PC-3 (cell line): Measurements from ENCODE around the gene MAGIX. TPM values are rescaled to one million over a fixed set of nuclear protein-coding genes. Genes with fewer than 3 reads are reported as not detected.

Experiments
- ATAC-seq: fragments of 200-7000 bp; cut with Tn5 transposase; 2 replicates; pipeline ENCODE4 v1.9.1; 2020; ENCODE audit warnings: mild to moderate bottlenecking, moderate library complexity
- BruUV-seq: library from RNA; stranded (reverse); fragments of 400-500 nt; replicated peaks from 2 replicates; lab custom pipeline; 2021; lab: Mats Ljungman, UMichigan
- CTCF ChIA-PET: fragments of 300-600 bp; sonication (Branson Sonifier 250); formaldehyde crosslinking; loops from one replicate; lab custom pipeline; 2022; ENCODE audit warnings: antibody characterized with exemption; lab: Charles Lee
- POLR2A ChIA-PET: fragments of 300-600 bp; sonication (Branson Sonifier 250); formaldehyde crosslinking; loops from one replicate; lab custom pipeline; 2022; ENCODE audit warnings: antibody characterized with exemption; ENCODE audit not compliant: unreplicated experiment; lab: Charles Lee
- DNase-seq: peaks from one replicate; pipeline ENCODE4 v3.0.0-alpha.2; 2015
- H2AFZ ChIP-seq: fragments of 300-600 bp; sonication (generic); 2 replicates; pipeline ENCODE4 v1.6.0; 2016; ENCODE audit warnings: antibody characterized with exemption, low read length
- H3F3A ChIP-seq: fragments of 300-600 bp; sonication (generic); one replicate; pipeline ENCODE4 v1.6.0; 2017; ENCODE audit warnings: antibody characterized with exemption, low read length, control low read depth, mild to moderate bottlenecking; ENCODE audit not compliant: unreplicated experiment
- H3K27ac ChIP-seq: fragments of 300-600 bp; sonication (generic); 2 replicates; pipeline ENCODE4 v1.5.1; 2016; ENCODE audit warnings: mild to moderate bottlenecking, low read length
- H3K27me3 ChIP-seq: fragments of 300-600 bp; sonication (generic); 2 replicates; pipeline ENCODE4 v1.6.1; 2016; ENCODE audit warnings: low read length, mixed read lengths
- H3K36me3 ChIP-seq: fragments of 300-600 bp; sonication (generic); 2 replicates; pipeline ENCODE4 v1.6.1; 2016; ENCODE audit warnings: low read depth, mixed run types, low read length, mixed read lengths
- H3K4me1 ChIP-seq: fragments of 300-600 bp; sonication (generic); 2 replicates; pipeline ENCODE4 v1.5.1; 2016; ENCODE audit warnings: low read length; ENCODE audit not compliant: insufficient read depth
- H3K4me2 ChIP-seq: fragments of 300-600 bp; sonication (generic); 2 replicates; pipeline ENCODE4 v1.6.0; 2016; ENCODE audit warnings: low read length
- H3K4me3 ChIP-seq: fragments of 300-600 bp; sonication (generic); 2 replicates; pipeline ENCODE4 v1.5.1; 2016; ENCODE audit warnings: mild to moderate bottlenecking, low read length, mixed read lengths
- H3K79me2 ChIP-seq: fragments of 300-600 bp; sonication (generic); 2 replicates; pipeline ENCODE4 v1.6.1; 2017; ENCODE audit warnings: low read length, mixed read lengths
- H3K9ac ChIP-seq: fragments of 300-600 bp; sonication (generic); 2 replicates; pipeline ENCODE4 v1.6.0; 2016; ENCODE audit warnings: mild to moderate bottlenecking, low read length
- H3K9me2 ChIP-seq: fragments of 300-600 bp; sonication (generic); replicated peaks from 2 replicates; pipeline ENCODE4 v1.6.1; 2016; ENCODE audit warnings: mixed run types, low read length, mixed read lengths
- H3K9me3 ChIP-seq: fragments of 300-600 bp; sonication (generic); 2 replicates; pipeline ENCODE4 v1.6.1; 2016; ENCODE audit warnings: low read length, mixed read lengths
- H4K20me1 ChIP-seq: fragments of 300-600 bp; sonication (generic); 2 replicates; pipeline ENCODE4 v1.6.1; 2016; ENCODE audit warnings: low read length, mixed read lengths
- CTCF ChIP-seq: fragments of 300-600 bp; sonication (generic); conservative IDR thresholded peaks from 2 replicates; pipeline ENCODE4 v1.5.1; 2017; ENCODE audit warnings: antibody characterized with exemption, low read depth, mild to moderate bottlenecking, low read length
- EZH2 ChIP-seq: fragments of 300-600 bp; sonication (generic); IDR thresholded peaks from one replicate; pipeline ENCODE4 v1.6.1; 2017; ENCODE audit warnings: antibody characterized with exemption, mild to moderate bottlenecking, low read length; ENCODE audit not compliant: unreplicated experiment
- EZH2phosphoT487 ChIP-seq: fragments of 300-600 bp; sonication (generic); IDR thresholded peaks from 2 replicates; pipeline ENCODE4 v1.6.1; 2018; ENCODE audit warnings: mild to moderate bottlenecking, antibody characterized with exemption, low read length, borderline replicate concordance
- intact Hi-C: fragments of 100-400 bp; cut with micrococcal nuclease; formaldehyde crosslinking; loops from 2 replicates; pipeline ENCODE4 v1.9.0; 2023
- total RNA-seq: library from RNA; depleted of rRNA; stranded (reverse); fragments of >200 nt; gene quantifications from 2 replicates; pipeline ENCODE4 v1.2.3, GENCODE V29; 2014

Gene MAGIX
- total RNA-seq, 1 experiment from 2014 or later, result 12.5 TPM

DNA sequence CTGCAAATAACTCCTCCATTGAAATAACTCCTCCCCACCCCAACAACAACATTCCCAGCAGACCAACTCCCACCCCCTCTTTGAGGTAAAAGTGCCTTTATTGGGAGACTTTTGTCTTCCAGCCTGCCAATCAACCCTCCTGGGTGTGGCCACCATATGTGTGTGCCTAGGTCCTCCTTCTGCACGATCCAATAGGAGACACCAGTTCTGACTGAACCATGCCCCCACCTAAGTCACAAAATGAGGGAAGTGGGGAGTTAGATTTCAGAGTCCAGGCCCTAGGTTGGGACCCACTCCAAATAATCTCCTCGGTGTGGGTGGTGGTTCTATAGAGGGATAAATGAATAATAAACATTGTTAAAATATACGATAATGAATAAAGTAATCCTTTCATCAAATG lies 12.2 kb downstream of the MAGIX start:
- Histone ChIP-seq H3K4me1 (peaks cover 8% of the 10 kb centered on the region; the same call in 1 of the 2 replicates), H3K27me3 (no peaks in the 10 kb centered on the region), H3K27ac (no peak overlapping the region), H3K4me3 (no peak overlapping the region), H3K9ac (no peak overlapping the region), H3K9me2 (no peaks in the 10 kb centered on the region), H3K79me2 (peaks cover 28% of the 10 kb centered on the region), H3K36me3 (peaks cover 12% of the 10 kb centered on the region), H2AFZ (no peak overlapping the region), H4K20me1 (peaks cover 10% of the 10 kb centered on the region), H3F3A (no peaks in the 10 kb centered on the region), H3K4me2 (no peak overlapping the region), H3K9me3 (no peaks in the 10 kb centered on the region)
- DNase-seq, result no peak
- TF ChIP-seq CTCF (no peak), EZH2phosphoT487 (no peak), EZH2 (no peak)
- intact Hi-C loops, result no loop called here
- CTCF ChIA-PET, result no interaction called here
- ATAC-seq, result no peak
- BruUV-seq, result TSS peak; percentile 59
- POLR2A ChIA-PET, result no interaction called here

GRCh38 chrX:49175435-49176274 lies 13.1 kb downstream of the MAGIX start:
- no peak for DNase-seq
- peaks cover 28% of the 10 kb centered on the region for H3K79me2 ChIP-seq
- H3K9ac ChIP-seq, result no peak overlapping the region
- H3K27ac ChIP-seq, result no peak overlapping the region
- no TSS peak for BruUV-seq
- TF ChIP-seq CTCF (no peak), EZH2 (no peak), EZH2phosphoT487 (no peak)
- H3K9me2 ChIP-seq, result no peaks in the 10 kb centered on the region
- no peaks in the 10 kb centered on the region for H3F3A ChIP-seq
- CTCF ChIA-PET, result no interaction called here
- no peaks in the 10 kb centered on the region for H3K9me3 ChIP-seq
- H3K4me3 ChIP-seq, result no peak overlapping the region
- H3K36me3 ChIP-seq, result peaks cover 12% of the 10 kb centered on the region
- H2AFZ ChIP-seq, result no peak overlapping the region
- no peak overlapping the region for H3K4me2 ChIP-seq
- H3K4me1 ChIP-seq, result peaks cover 8% of the 10 kb centered on the region; the same call in 1 of the 2 replicates
- ATAC-seq, result no peak
- POLR2A ChIA-PET, result no interaction called here
- H3K27me3 ChIP-seq, result no peaks in the 10 kb centered on the region
- intact Hi-C loops, result no loop called here
- H4K20me1 ChIP-seq, result peaks cover 10% of the 10 kb centered on the region
